Transverse colon (tissue), 4 donors: ENCODE measurements around the gene RGPD6. TPM values are rescaled to one million over a fixed set of nuclear protein-coding genes. Genes with fewer than 3 reads are reported as not detected.
"Not testable (repeated sequence)": the region's sequence is repeated elsewhere in the genome, so short reads cannot be mapped to it uniquely, and the experiment has no call there.

Experiments
- DNase-seq: peaks from one replicate; pipeline ENCODE4 v3.0.0-alpha.2; 2019
- H3K27ac ChIP-seq, 4 donors: fragments of 200-600 bp; sonication (generic); 2 replicates each; pipeline ENCODE4 v1.5.1; 2016 to 2018; ENCODE audit warnings: inconsistent platforms in 4 of 4
- H3K27me3 ChIP-seq: fragments of 200-600 bp; sonication (generic); 2 replicates; pipeline ENCODE4 v1.5.1; 2017; ENCODE audit warnings: inconsistent platforms
- H3K36me3 ChIP-seq, 4 donors: fragments of 200-600 bp; sonication (generic); 2 replicates each; pipeline ENCODE4 v1.5.1; 2017 to 2019; ENCODE audit warnings: inconsistent platforms in 4 of 4
- H3K4me1 ChIP-seq, 4 donors: fragments of 200-600 bp; sonication (generic); 2 replicates each; pipeline ENCODE4 v1.5.1; 2017 to 2020; ENCODE audit warnings: inconsistent platforms in 4 of 4
- H3K4me3 ChIP-seq, 4 donors: fragments of 200-600 bp; sonication (generic); 1 replicate in 1 of 4; 2 replicates in 3 of 4; pipeline versions ENCODE4 v1.5.1 to v1.6.1; 2017 to 2019; ENCODE audit warnings: inconsistent platforms in 4 of 4
- H3K9me3 ChIP-seq, 2 donors: fragments of 200-600 bp; sonication (generic); 2 replicates each; pipeline ENCODE4 v1.5.1; 2017 to 2019; ENCODE audit warnings: inconsistent platforms in 2 of 2
- WGBS, 2 donors: methylation state at CpG; one replicate each; pipeline ENCODE4 v1.1.5; 2018; ENCODE audit warnings: low coverage in 1 of 2; 5-methylcytosine and 5-hydroxymethylcytosine counted together
- in situ Hi-C, 4 donors: fragments of 200-750 bp; cut with MboI; loops; one replicate each; pipeline versions ENCODE4 v1.15.0 to v1.15.1; 2017; ENCODE audit warnings: low sequenced_read_pairs in 3 of 4, low pct_ligation_motif_present in 1 of 4, low pct_unique_long_range_greater_than_20kb in 1 of 4
- intact Hi-C: fragments of 100-400 bp; cut with DNase I; formaldehyde crosslinking; loops from one replicate; pipeline ENCODE4 v1.15.1; 2023; ENCODE audit warnings: low total_unique reads
- total RNA-seq, 4 donors: library from RNA; depleted of rRNA; stranded (reverse); fragments of >200 nt; gene quantifications; one replicate each; pipeline ENCODE4 v1.1.0, GENCODE V29; 2016

Gene RGPD6
- total RNA-seq, 4 donors from 2014 or later, result 9.0 to 46.5 (median 36.0) TPM

- H3K9me3 ChIP-seq, H3K27me3 ChIP-seq, H3K4me3 ChIP-seq, H3K4me1 ChIP-seq, H3K27ac ChIP-seq, H3K36me3 ChIP-seq, in situ Hi-C loops, DNase-seq, intact Hi-C loops: not testable (repeated sequence)
- WGBS, 2 donors, result no CpG with 5 or more reads among the region's 2 CpGs
Observed at GRCh38 chr2:110591973-110592372, 15.0 kb upstream of the RGPD6 start.

- in situ Hi-C loops, intact Hi-C loops, H3K27me3 ChIP-seq, DNase-seq, H3K4me1 ChIP-seq, H3K9me3 ChIP-seq, H3K36me3 ChIP-seq, H3K27ac ChIP-seq, H3K4me3 ChIP-seq: not testable (repeated sequence)
- no CpG with 5 or more reads among the region's 15 CpGs for WGBS, 2 donors
Observed at GRCh38 chr2:110589677-110590330, 12.8 kb upstream of the RGPD6 start.

DNA sequence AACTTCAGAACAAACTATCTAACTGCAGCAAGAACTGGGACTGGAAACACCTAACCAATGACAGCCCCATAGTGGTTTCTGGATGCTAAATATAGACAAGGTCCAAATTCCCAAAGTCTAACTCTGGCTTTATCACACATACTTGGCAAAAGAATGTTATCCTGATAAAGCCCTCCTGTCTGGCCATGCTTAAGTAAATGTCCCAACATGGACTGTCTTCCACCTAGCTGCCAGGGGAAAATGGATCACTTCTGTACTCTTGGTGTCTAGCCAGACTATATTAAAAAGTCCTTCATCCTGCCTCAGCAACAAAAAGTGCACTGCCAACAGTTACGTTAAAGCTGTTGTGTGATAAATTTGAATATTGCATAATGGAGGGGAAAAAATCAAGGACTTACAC is 11.5 kb upstream of the RGPD6 start:
- H3K36me3 ChIP-seq, H3K9me3 ChIP-seq, H3K27me3 ChIP-seq, intact Hi-C loops, H3K4me1 ChIP-seq, H3K27ac ChIP-seq, in situ Hi-C loops, DNase-seq, H3K4me3 ChIP-seq: not testable (repeated sequence)
- WGBS, 2 donors, result no CpG with 5 or more reads among the region's 1 CpG

DNA sequence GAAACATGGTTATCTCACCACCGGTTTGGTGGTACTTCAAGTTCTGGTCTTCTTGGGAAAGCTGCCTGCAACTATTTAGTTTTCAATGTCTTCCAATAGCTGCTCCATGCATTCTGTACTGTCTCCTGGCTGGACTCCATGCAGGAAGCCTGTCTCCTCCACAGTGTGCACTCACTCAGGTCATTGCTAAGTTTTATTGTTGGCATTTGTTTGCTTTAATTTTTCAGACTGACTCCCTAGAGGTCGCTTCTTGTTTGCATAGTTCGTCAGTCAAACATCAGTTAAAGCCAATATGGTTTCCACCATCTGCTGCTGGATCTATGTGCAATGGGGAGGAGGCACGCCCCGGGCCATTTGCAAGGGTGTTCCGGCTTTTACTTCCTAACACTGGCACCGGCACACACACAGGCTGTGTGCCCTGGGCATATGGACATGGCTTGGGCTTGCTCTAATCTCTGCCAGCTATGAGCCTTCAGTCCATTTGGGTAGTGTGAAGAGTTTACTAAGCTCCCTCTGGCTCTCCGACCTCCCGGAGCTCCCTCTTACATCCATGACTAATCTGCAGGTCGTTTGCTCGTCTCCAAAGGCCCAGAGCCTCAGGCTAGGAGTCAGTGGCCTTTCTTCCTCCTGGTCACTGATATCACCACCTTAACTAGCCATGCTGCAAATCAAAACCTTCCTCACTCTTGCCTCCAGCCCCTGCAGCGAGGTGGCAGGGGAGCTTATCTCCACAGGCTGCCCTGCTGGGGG is 2.4 kb upstream of the RGPD6 start:
- H3K27ac ChIP-seq, intact Hi-C loops, H3K4me3 ChIP-seq, DNase-seq, in situ Hi-C loops, H3K4me1 ChIP-seq, H3K9me3 ChIP-seq, H3K36me3 ChIP-seq, H3K27me3 ChIP-seq: not testable (repeated sequence)
- WGBS, 2 donors, result no CpG with 5 or more reads among the region's 12 CpGs

- H3K27me3 ChIP-seq, H3K4me3 ChIP-seq, DNase-seq, H3K4me1 ChIP-seq, H3K27ac ChIP-seq, H3K36me3 ChIP-seq, H3K9me3 ChIP-seq, intact Hi-C loops, in situ Hi-C loops: not testable (repeated sequence)
- WGBS, 2 donors, result no CpG with 5 or more reads among the region's 1 CpG
Observed at GRCh38 chr2:110578429-110578828, 1.4 kb upstream of the RGPD6 start.

DNA sequence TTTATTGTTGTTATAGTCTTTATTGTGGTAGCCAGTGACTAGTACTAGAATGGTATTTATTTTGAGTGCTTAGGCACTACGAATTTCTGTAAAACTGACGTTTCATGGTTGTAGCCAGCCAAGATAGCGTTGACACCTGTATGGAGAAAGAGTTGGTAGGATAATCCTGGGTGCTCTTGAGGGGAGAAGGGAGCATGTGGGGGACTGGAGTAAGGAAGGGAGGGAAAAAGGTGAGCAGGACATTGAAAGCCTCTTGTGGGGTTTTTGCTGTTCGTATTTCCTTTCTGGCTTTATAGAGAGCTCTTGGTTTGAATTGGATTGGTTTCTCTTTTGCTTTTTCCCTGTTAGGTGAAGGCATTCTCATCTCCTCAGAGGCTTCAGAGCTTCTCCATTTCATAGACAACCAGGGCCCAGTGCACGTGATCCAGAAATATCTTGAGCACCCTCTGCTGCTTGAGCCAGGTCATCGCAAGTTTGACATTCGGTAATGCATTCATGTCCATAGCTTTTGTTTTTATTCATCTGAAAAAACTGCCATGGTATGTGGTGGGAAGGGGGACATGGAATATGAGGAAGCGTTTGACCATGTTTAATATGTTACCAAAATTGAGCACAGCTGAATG is 77.2 kb downstream of the RGPD6 start:
- H3K36me3 ChIP-seq, H3K9me3 ChIP-seq, DNase-seq, H3K4me3 ChIP-seq, H3K27ac ChIP-seq, intact Hi-C loops, H3K27me3 ChIP-seq, H3K4me1 ChIP-seq, in situ Hi-C loops: not testable (repeated sequence)
- WGBS, 2 donors, result no CpG with 5 or more reads among the region's 8 CpGs

DNA sequence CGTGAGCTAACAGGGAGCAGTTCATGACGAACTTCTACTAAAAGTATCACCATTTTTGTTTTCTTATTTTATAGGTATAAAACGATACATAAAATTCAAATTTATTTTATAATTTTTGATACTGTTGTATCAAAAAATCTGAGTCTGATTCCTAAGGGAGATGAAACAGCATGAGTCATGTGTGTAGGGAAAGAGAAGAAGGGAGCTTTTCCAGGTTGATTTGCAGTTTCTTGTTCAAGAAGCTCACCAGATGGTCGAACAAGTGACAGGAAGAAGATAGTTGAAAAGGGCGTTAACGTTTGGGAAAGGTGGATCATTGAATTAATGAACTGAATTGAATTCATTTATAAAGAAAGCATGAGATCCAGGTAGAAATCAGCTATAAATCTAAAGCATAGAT is 81.0 kb downstream of the RGPD6 start:
- H3K9me3 ChIP-seq, H3K36me3 ChIP-seq, DNase-seq, H3K4me1 ChIP-seq, H3K27me3 ChIP-seq, intact Hi-C loops, H3K4me3 ChIP-seq, in situ Hi-C loops, H3K27ac ChIP-seq: not testable (repeated sequence)
- WGBS, 2 donors, result no CpG with 5 or more reads among the region's 6 CpGs

DNA sequence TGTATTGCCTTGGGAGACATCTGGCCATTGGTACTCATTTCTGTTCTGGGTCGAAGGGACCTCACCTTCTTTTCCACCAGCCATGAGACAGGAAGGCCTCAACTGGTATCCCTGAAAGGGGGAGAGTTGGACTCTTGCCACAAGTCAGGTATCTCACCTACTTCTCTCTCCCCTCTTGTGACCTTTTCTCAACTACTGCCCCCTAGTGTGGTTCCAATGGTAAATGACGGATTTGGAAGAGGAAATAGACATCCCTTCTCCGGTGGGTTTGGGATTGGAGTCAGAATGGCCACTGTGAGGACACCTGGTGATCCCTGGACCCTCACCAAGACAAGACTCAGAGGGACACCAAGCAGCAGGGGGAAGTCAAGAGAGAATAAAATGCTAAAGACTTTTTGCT is 82.5 kb downstream of the RGPD6 start:
- DNase-seq, H3K27ac ChIP-seq, H3K9me3 ChIP-seq, H3K4me1 ChIP-seq, intact Hi-C loops, H3K27me3 ChIP-seq, H3K4me3 ChIP-seq, H3K36me3 ChIP-seq, in situ Hi-C loops: not testable (repeated sequence)
- WGBS, 2 donors, result no CpG with 5 or more reads among the region's 3 CpGs

GRCh38 chr2:110488991-110489390 is 88.0 kb downstream of the RGPD6 start:
- H3K27ac ChIP-seq, H3K36me3 ChIP-seq, H3K9me3 ChIP-seq, H3K4me3 ChIP-seq, in situ Hi-C loops, H3K4me1 ChIP-seq, DNase-seq, H3K27me3 ChIP-seq, intact Hi-C loops: not testable (repeated sequence)
- WGBS, 2 donors, result no CpG with 5 or more reads among the region's 1 CpG

DNA sequence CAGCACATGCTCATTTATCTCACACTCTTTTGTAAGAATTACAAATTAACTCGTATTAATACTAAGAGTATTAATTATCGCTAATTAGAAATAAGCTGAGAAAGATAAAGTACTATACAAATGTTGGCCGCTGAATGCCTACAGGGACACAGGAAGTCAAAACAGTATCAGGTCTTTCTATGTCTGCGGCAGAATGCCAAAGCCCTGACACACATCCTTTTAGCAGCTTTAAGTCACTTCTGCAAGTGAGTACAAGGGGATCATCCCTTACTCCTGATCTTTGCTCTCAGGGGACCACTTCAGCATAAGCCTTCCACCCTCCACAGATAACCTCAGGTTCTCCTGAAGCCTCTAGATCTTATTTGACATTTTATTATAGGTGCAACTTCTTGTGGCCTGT is 94.3 kb downstream of the RGPD6 start:
- H3K27me3 ChIP-seq, intact Hi-C loops, H3K4me3 ChIP-seq, H3K27ac ChIP-seq, in situ Hi-C loops, H3K4me1 ChIP-seq, DNase-seq, H3K9me3 ChIP-seq, H3K36me3 ChIP-seq: not testable (repeated sequence)
- WGBS, 2 donors, result no CpG with 5 or more reads among the region's 4 CpGs

DNA sequence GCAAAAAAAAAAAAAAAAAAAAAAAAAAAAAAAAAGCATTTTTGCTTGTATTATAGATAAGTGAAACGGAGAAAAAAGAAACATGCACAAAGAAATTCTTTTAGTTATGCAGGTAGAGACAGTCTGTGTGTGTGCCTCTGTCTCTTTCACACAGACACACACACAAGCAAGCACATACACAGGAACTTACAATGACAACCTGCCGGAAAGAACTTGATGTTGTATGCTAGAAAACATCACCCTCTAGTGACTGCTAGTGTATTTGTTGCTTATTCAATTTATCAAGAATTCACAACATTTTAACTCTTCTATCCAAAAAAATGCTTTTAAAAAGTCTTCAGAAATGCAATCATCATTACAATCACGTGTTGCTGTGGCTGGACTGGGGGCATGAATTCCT is 95.8 kb downstream of the RGPD6 start:
- in situ Hi-C loops, DNase-seq, H3K27ac ChIP-seq, H3K4me3 ChIP-seq, H3K27me3 ChIP-seq, H3K36me3 ChIP-seq, H3K4me1 ChIP-seq, intact Hi-C loops, H3K9me3 ChIP-seq: not testable (repeated sequence)
- no CpG with 5 or more reads among the region's 3 CpGs for WGBS, 2 donors
